ENCODE data around the gene NCKAP5.
"Not testable (repeated sequence)": the region's sequence is repeated elsewhere in the genome, so short reads cannot be mapped to it uniquely, and the experiment has no call there.

Gene NCKAP5

GRCh38 chr2:133497270-133497893 is 70.9 kb downstream of the NCKAP5 start:
- no peak for DNase-seq (ENCODE audit: low read depth)

- no peak for DNase-seq (ENCODE audit: low read depth)
Measured at GRCh38 chr2:133496501-133497269, 71.6 kb downstream of the NCKAP5 start.

- DNase-seq (ENCODE audit: low read depth), result no peak
Measured at GRCh38 chr2:133495226-133495625, 73.0 kb downstream of the NCKAP5 start.

- no peak for DNase-seq (ENCODE audit: low read depth)
Measured at GRCh38 chr2:133492719-133493380, 75.4 kb downstream of the NCKAP5 start.

- DNase-seq (ENCODE audit: low read depth), result no peak
Measured at GRCh38 chr2:133490411-133490980, 77.8 kb downstream of the NCKAP5 start.

- DNase-seq (ENCODE audit: low read depth), result no peak
Measured at GRCh38 chr2:133489641-133490410, 78.4 kb downstream of the NCKAP5 start.

- DNase-seq (ENCODE audit: low read depth), result no peak
Measured at GRCh38 chr2:133489146-133489545, 79.1 kb downstream of the NCKAP5 start.

GRCh38 chr2:133486771-133487191 is 81.5 kb downstream of the NCKAP5 start:
- DNase-seq (ENCODE audit: low read depth), result no peak

- no peak for DNase-seq (ENCODE audit: low read depth)
Measured at GRCh38 chr2:133485868-133486267, 82.4 kb downstream of the NCKAP5 start.

- no peak for DNase-seq (ENCODE audit: low read depth)
Measured at GRCh38 chr2:133484784-133485183, 83.5 kb downstream of the NCKAP5 start.

- DNase-seq (ENCODE audit: low read depth), result no peak
Measured at GRCh38 chr2:133484106-133484505, 84.2 kb downstream of the NCKAP5 start.

GRCh38 chr2:133483181-133483580 is 85.1 kb downstream of the NCKAP5 start:
- no peak for DNase-seq (ENCODE audit: low read depth)

GRCh38 chr2:133480707-133481429 is 87.4 kb downstream of the NCKAP5 start:
- DNase-seq (ENCODE audit: low read depth), result no peak

- peak; percentile 8 for DNase-seq (ENCODE audit: low read depth)
Measured at GRCh38 chr2:133477616-133477990, 90.7 kb downstream of the NCKAP5 start.

- DNase-seq (ENCODE audit: low read depth), result no peak
Measured at GRCh38 chr2:133476931-133477615, 91.2 kb downstream of the NCKAP5 start.

- DNase-seq (ENCODE audit: low read depth), result no peak
Measured at GRCh38 chr2:133476286-133476685, 92.0 kb downstream of the NCKAP5 start.

- no peak for DNase-seq (ENCODE audit: low read depth)
Measured at GRCh38 chr2:133475610-133476009, 92.7 kb downstream of the NCKAP5 start.

- DNase-seq (ENCODE audit: low read depth), result not testable (repeated sequence)
Measured at GRCh38 chr2:133470446-133470845, 97.8 kb downstream of the NCKAP5 start.

GRCh38 chr2:133462811-133463210 is 105.5 kb downstream of the NCKAP5 start:
- DNase-seq (ENCODE audit: low read depth), result no peak

GRCh38 chr2:133461484-133461883 is 106.8 kb downstream of the NCKAP5 start:
- DNase-seq (ENCODE audit: low read depth), result no peak

- DNase-seq (ENCODE audit: low read depth), result no peak
Measured at GRCh38 chr2:133459590-133459989, 108.7 kb downstream of the NCKAP5 start.

Data from HS-27A (cell line).